GM12878 (cell line): Measurements from ENCODE around the gene PIGQ. TPM values are rescaled to one million over a fixed set of nuclear protein-coding genes. Genes with fewer than 3 reads are reported as not detected.

Experiments used
- ATAC-seq: fragments of 200-7000 bp; cut with Tn5 transposase; 3 replicates; pipeline ENCODE4 v1.9.1; 2020; ENCODE audit warnings: mild to moderate bottlenecking, moderate library complexity
- BruUV-seq: library from RNA; stranded (reverse); fragments of 400-500 nt; replicated peaks from 2 replicates; lab custom pipeline; 2021; lab: Mats Ljungman, UMichigan
- CTCF ChIA-PET: fragments of 300-600 bp; sonication (Branson Sonifier 250); formaldehyde crosslinking; extraction: SDS; loops from one replicate; lab custom pipeline; 2021; ENCODE audit warnings: inconsistent platforms; lab: Yijun Ruan, JAX
- POLR2A ChIA-PET: fragments of 350-600 bp; formaldehyde crosslinking; extraction: SDS; loops from one replicate; lab custom pipeline; 2021; ENCODE audit warnings: inconsistent platforms; lab: Charles Lee
- RAD21 ChIA-PET: fragments of 300-600 bp; sonication (Branson Sonifier 250); formaldehyde crosslinking; loops from one replicate; lab custom pipeline; 2023; ENCODE audit warnings: antibody characterized with exemption; ENCODE audit not compliant: unreplicated experiment; lab: Charles Lee
- SMC1A ChIA-PET: fragments of 300-600 bp; sonication (Branson Sonifier 250); formaldehyde crosslinking; loops from one replicate; lab custom pipeline; 2023; ENCODE audit not compliant: unreplicated experiment, uncharacterized antibody; lab: Charles Lee
- DNase-seq: peaks from one replicate; pipeline ENCODE4 v3.0.0-alpha.2; 2011; ENCODE audit warnings: low read depth, low spot score
- FAIRE-seq: peaks from 3 replicates; lab custom pipeline; 2011; peaks lifted over from hg19 to GRCh38; lab: Jason Lieb, UNC
- H2AFZ ChIP-seq: 2 replicates; pipeline ENCODE4 v1.6.0; 2011; ENCODE audit warnings: low read depth, low read length, control low read depth; ENCODE audit not compliant: control insufficient read depth
- H3K27ac ChIP-seq: 2 replicates; pipeline ENCODE4 v1.5.1; 2011; ENCODE audit warnings: control low read depth; ENCODE audit not compliant: control insufficient read depth, insufficient read depth
- H3K27me3 ChIP-seq, 2 experiments: replicated peaks in 1 of 2; 2 replicates each; pipeline versions ENCODE4 v1.6.0 to v1.6.1; 2011; ENCODE audit warnings: low read length in 1 of 2; ENCODE audit not compliant: control insufficient read depth in 2 of 2, insufficient read depth in 2 of 2
- H3K36me3 ChIP-seq, 2 experiments: 2 replicates each; pipeline ENCODE4 v1.5.1; 2011; ENCODE audit warnings: low read length in 1 of 2; ENCODE audit not compliant: control insufficient read depth in 2 of 2, insufficient read depth in 2 of 2
- H3K4me1 ChIP-seq: 2 replicates; pipeline ENCODE4 v1.6.1; 2011; ENCODE audit warnings: mild to moderate bottlenecking, low read length, moderate library complexity, mixed read lengths; ENCODE audit not compliant: control insufficient read depth, insufficient read depth
- H3K4me2 ChIP-seq: 2 replicates; pipeline ENCODE4 v1.6.0; 2011; ENCODE audit warnings: control low read depth; ENCODE audit not compliant: control insufficient read depth, insufficient read depth
- H3K4me3 ChIP-seq: fragments of 200-600 bp; sonication (generic); 2 replicates; pipeline ENCODE4 v1.5.1; 2016
- H3K79me2 ChIP-seq: 2 replicates; pipeline ENCODE4 v1.6.0; 2011; ENCODE audit warnings: low read length; ENCODE audit not compliant: control insufficient read depth, insufficient read depth
- H3K9ac ChIP-seq: 2 replicates; pipeline ENCODE4 v1.8.0; 2011; ENCODE audit warnings: low read length, control low read depth, mixed read lengths; ENCODE audit not compliant: control insufficient read depth, insufficient read depth
- H3K9me3 ChIP-seq: replicated peaks from 3 replicates; pipeline ENCODE4 v1.5.1; 2011; ENCODE audit warnings: mild to moderate bottlenecking, low read length; ENCODE audit not compliant: control insufficient read depth, insufficient read depth
- H4K20me1 ChIP-seq: 2 replicates; pipeline ENCODE4 v1.6.0; 2011; ENCODE audit not compliant: control insufficient read depth, insufficient read depth
- CBFB ChIP-seq: IDR thresholded peaks from 2 replicates; pipeline ENCODE4 v1.6.1; 2016; ENCODE audit warnings: antibody characterized with exemption, low read depth
- CEBPZ ChIP-seq: fragments of 150-350 bp; IDR thresholded peaks from 2 replicates; pipeline ENCODE4 v1.6.1; 2016; ENCODE audit warnings: low read depth, low read length
- CHD2 ChIP-seq: IDR thresholded peaks from 2 replicates; pipeline ENCODE4 v1.6.1; 2011; ENCODE audit warnings: low read depth, low read length, improper control_type of control experiment, borderline replicate concordance
- LARP7 ChIP-seq: fragments of 450-650 bp; IDR thresholded peaks from 2 replicates; pipeline ENCODE4 v1.6.1; 2017; ENCODE audit warnings: mild to moderate bottlenecking
- MYB ChIP-seq: fragments of 150-350 bp; IDR thresholded peaks from 2 replicates; pipeline ENCODE4 v1.6.1; 2014; ENCODE audit warnings: mild to moderate bottlenecking, low read depth, low read length, borderline replicate concordance
- MYC ChIP-seq: IDR thresholded peaks from 2 replicates; pipeline ENCODE4 v1.6.1; 2011; ENCODE audit warnings: mild to moderate bottlenecking, low read length, moderate library complexity, inconsistent platforms; ENCODE audit not compliant: insufficient read depth, insufficient replicate concordance, insufficient read length, severe bottlenecking
- SIN3A ChIP-seq: IDR thresholded peaks from 2 replicates; pipeline ENCODE4 v1.6.1; 2012; ENCODE audit warnings: low read depth, low read length, improper control_type of control experiment
- SKIL ChIP-seq: fragments of 450-650 bp; IDR thresholded peaks from 2 replicates; pipeline ENCODE4 v1.6.1; 2017; ENCODE audit warnings: mild to moderate bottlenecking, low read depth, inconsistent platforms; ENCODE audit not compliant: poor library complexity, severe bottlenecking
- SUZ12 ChIP-seq: fragments of 200-600 bp; sonication (generic); IDR thresholded peaks from one replicate; pipeline ENCODE4 v1.6.1; 2018; ENCODE audit warnings: antibody characterized with exemption, mild to moderate bottlenecking; ENCODE audit not compliant: unreplicated experiment
- WRNIP1 ChIP-seq: IDR thresholded peaks from 2 replicates; pipeline ENCODE4 v1.6.1; 2011; ENCODE audit warnings: low read depth, low read length, improper control_type of control experiment, borderline replicate concordance
- ZNF687 ChIP-seq: fragments of 450-650 bp; IDR thresholded peaks from 2 replicates; pipeline ENCODE4 v1.6.1; 2017; ENCODE audit warnings: mild to moderate bottlenecking, moderate library complexity
- WGBS: methylation state at CpG from one replicate; pipeline ENCODE4 v1.1.6; 2016; ENCODE audit warnings: low lambda C conversion rate; ENCODE audit not compliant: insufficient replicate concordance, insufficient coverage; ENCODE audit errors: missing lambda C conversion rate; 5-methylcytosine and 5-hydroxymethylcytosine counted together
- in situ Hi-C: fragments of 300-500 bp; cut with MboI; formaldehyde crosslinking; loops from 9 replicates; pipeline ENCODE4 v1.14.3; 2018; ENCODE audit warnings: mixed read lengths
- intact Hi-C: fragments of 100-400 bp; cut with micrococcal nuclease; formaldehyde crosslinking; loops from one replicate; pipeline ENCODE4 v1.14.2; 2022; ENCODE audit not compliant: unreplicated experiment
- polyA plus RNA-seq, 11 experiments: library from polyadenylated mRNA; depleted of rRNA in 4 of 11; unstranded in 6 of 11; stranded (reverse) in 5 of 11; fragments of >200 nt; fragmentation: Nextera tagmentation in 4 of 11; fragmentation: Illumina TruSeq in 1 of 11; extraction: Ambion mirVana in 4 of 11; extraction: Trizol in 1 of 11; gene quantifications; 1 replicate in 1 of 11; 2 replicates in 10 of 11; pipeline versions ENCODE4 v1.2.1 to v1.2.3, GENCODE V29; 2011 to 2016; ENCODE audit warnings: inconsistent platforms in 2 of 11, missing spikeins in 2 of 11, low read depth in 1 of 11
- total RNA-seq, 4 experiments: library from RNA; depleted of rRNA in 3 of 4; stranded (reverse); fragments of >200 nt in 3 of 4; fragmentation: Illumina TruSeq in 1 of 4; extraction: Trizol in 1 of 4; gene quantifications; 2 replicates each; pipeline versions ENCODE4 v1.2.1 to v1.2.3, GENCODE V29; 2013 to 2021
- TF ChIP-seq, protein P1 (sequence below): IDR thresholded peaks from 2 replicates; pipeline ENCODE4 v1.6.1; 2012; ENCODE audit warnings: low read depth, low read length, improper control_type of control experiment

PIGQ gene
- total and polyA plus RNA-seq, 10 of the 15 experiments (the other 5 are each of a cell fraction or from before 2014, with no cell fraction given), result 1.8 to 31.3 (median 17.5) TPM; not detected in 1

DNA sequence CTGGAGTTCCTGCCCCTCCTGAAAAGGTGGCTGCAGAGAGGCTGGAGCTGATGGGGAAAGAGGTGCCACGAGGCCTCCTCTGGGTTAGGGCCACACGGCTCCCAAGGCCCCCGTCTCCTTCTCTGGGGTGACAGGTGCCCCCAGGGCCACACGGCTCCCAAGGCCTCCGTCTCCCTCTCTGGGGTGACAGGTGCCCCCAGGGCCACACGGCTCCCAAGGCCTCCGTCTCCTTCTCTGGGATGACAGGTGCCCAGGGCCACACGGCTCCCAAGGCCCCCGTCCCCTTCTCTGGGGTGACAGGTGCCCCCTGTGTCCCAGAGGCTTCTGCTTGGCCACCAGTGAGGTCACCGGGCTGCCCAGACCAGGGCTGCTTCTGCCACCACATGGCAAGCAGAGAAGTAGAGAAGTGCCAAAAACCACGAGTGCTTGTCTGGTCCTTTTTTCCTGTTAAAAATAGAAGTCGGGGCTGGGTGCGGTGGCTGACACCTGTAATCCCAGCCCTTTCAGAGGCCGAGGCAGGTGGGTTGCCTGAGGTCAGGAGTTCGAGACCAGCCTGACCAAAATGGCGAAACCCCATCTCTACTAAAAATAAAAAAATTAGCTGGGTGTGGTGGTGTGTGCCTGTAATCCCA, 38.2 kb upstream of the PIGQ start:
- Histone ChIP-seq H3K79me2 (peaks cover 50% of the 10 kb centered on the region), H3K27ac (no peak overlapping the region), H4K20me1 (no peaks in the 10 kb centered on the region), H3K27me3 (no peaks in the 10 kb centered on the region), H3K4me3 (no peak overlapping the region), H2AFZ (no peak overlapping the region), H3K4me2 (no peak overlapping the region), H3K4me1 (peaks cover 5% of the 10 kb centered on the region; the same call in 1 of the 2 replicates), H3K36me3 (peaks cover 0 to 13% of the 10 kb centered on the region in 2 experiments; a peak in 3 of 4 replicates), H3K9me3 (no peaks in the 10 kb centered on the region), H3K9ac (no peak overlapping the region)
- BruUV-seq, result no TSS peak
- DNase-seq, result no peak
- ChIA-PET RAD21 (no interaction called here), SMC1A (no interaction called here), CTCF (interaction anchor here (1.7 kb wide), 1 partner anchor 9 kb away, joined by 3 read pairs; no protein-coding TSS in a partner anchor), POLR2A (no interaction called here)
- intact Hi-C loops (no loop called here), in situ Hi-C loops (loop anchor here (5.0 kb wide), 1 partner anchor 36 kb away; the partner anchor contains the start of genes NHLRC4 and PIGQ)
- no peak for FAIRE-seq
- 78% methylated on average over 16 of the region's 16 CpGs for WGBS
- no peak for ATAC-seq
- TF ChIP-seq CBFB (no peak), LARP7 (no peak), SUZ12 (no peak), CEBPZ (no peak), MYB (no peak), ZNF687 (no peak), SKIL (no peak), SIN3A (no peak), CHD2 (no peak), MYC (no peak), WRNIP1 (no peak)
- TF ChIP-seq, protein P1, sequence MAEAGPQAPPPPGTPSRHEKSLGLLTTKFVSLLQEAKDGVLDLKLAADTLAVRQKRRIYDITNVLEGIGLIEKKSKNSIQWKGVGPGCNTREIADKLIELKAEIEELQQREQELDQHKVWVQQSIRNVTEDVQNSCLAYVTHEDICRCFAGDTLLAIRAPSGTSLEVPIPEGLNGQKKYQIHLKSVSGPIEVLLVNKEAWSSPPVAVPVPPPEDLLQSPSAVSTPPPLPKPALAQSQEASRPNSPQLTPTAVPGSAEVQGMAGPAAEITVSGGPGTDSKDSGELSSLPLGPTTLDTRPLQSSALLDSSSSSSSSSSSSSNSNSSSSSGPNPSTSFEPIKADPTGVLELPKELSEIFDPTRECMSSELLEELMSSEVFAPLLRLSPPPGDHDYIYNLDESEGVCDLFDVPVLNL, result no peak
